Measurements from ENCODE around the gene LMBR1.

LMBR1 gene

GRCh38 chr7:156629873-156630272, 263.1 kb downstream of the LMBR1 start:
- CTCF ChIA-PET = interaction anchor here (1.2 kb wide), 1 partner anchor 20 kb away, joined by 4 read pairs; no protein-coding TSS in a partner anchor
- TF ChIP-seq ZNF384 (IDR thresholded peaks at IDR 0.05) = no peak
- no peak for TF ChIP-seq FOXK2 (IDR thresholded peaks at IDR 0.05)
- TF ChIP-seq, protein P1, sequence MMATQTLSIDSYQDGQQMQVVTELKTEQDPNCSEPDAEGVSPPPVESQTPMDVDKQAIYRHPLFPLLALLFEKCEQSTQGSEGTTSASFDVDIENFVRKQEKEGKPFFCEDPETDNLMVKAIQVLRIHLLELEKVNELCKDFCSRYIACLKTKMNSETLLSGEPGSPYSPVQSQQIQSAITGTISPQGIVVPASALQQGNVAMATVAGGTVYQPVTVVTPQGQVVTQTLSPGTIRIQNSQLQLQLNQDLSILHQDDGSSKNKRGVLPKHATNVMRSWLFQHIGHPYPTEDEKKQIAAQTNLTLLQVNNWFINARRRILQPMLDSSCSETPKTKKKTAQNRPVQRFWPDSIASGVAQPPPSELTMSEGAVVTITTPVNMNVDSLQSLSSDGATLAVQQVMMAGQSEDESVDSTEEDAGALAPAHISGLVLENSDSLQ (IDR thresholded peaks at IDR 0.05) = no peak
- TF ChIP-seq HDGF (IDR thresholded peaks at IDR 0.05; ENCODE audit: borderline replicate concordance) = no peak
- no peak for TF ChIP-seq SUZ12 (IDR thresholded peaks at IDR 0.05)
- no peak for TF ChIP-seq FOXM1 (IDR thresholded peaks at IDR 0.05; ENCODE audit: borderline replicate concordance)
- no peak for TF ChIP-seq LEF1 (IDR thresholded peaks at IDR 0.05; ENCODE audit: borderline replicate concordance)
- TF ChIP-seq NFRKB (IDR thresholded peaks at IDR 0.05) = no peak
- no peak for TF ChIP-seq SP1 (IDR thresholded peaks at IDR 0.05)
- TF ChIP-seq TARDBP (IDR thresholded peaks at IDR 0.05) = no peak
- POLR2A ChIA-PET = no interaction called here
- no peak for DNase-seq (ENCODE audit: extremely low spot score)

DNA sequence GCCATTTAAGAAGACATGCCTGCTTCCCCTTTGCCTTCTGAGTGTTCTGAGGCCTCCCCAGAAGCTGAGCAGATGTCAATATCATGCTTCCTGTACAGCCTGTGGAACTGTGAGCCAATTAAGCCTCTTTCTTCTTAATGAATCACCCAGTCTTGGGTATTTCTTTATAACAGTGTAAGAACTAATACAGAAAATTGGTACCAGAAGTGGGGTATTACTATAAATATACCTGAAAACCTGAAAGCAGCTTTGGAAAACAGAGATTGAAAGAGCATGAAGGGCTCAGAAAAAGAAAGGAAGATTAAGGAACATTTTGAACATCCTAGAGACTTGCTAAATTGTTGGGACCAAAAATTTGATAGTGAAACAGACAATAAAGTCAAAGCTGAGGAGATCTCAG, 264.4 kb downstream of the LMBR1 start:
- POLR2A ChIA-PET = no interaction called here
- CTCF ChIA-PET = no interaction called here
- no peak for DNase-seq (ENCODE audit: extremely low spot score)
- no peak for TF ChIP-seq ARNT (IDR thresholded peaks at IDR 0.05)
- no peak for TF ChIP-seq HDGF (IDR thresholded peaks at IDR 0.05; ENCODE audit: borderline replicate concordance)
- no peak for TF ChIP-seq L3MBTL2 (conservative IDR thresholded peaks at IDR 0.05)
- no peak for TF ChIP-seq SP1 (IDR thresholded peaks at IDR 0.05)
